NCI-H2171 treated with DMSO at 0.1 percent for 48 hours (cell line): ENCODE results near the gene NEURL2.
"Not testable (repeated sequence)": the region's sequence is repeated elsewhere in the genome, so short reads cannot be mapped to it uniquely, and the experiment has no call there.

Experiments used
- DNase-seq: peaks from one replicate; lab custom pipeline; 2025; lab: John Stamatoyannopoulos, UW

Gene NEURL2

DNA sequence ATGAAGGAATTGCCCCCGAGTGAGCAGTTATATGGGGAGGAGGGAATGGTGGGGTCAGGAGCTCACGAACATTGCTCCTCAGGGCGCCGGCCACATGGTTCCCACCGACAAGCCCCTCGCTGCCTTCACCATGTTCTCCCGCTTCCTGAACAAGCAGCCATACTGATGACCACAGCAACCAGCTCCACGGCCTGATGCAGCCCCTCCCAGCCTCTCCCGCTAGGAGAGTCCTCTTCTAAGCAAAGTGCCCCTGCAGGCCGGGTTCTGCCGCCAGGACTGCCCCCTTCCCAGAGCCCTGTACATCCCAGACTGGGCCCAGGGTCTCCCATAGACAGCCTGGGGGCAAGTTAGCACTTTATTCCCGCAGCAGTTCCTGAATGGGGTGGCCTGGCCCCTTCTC is 7.3 kb upstream of the NEURL2 start:
- DNase-seq, result no peak

DNA sequence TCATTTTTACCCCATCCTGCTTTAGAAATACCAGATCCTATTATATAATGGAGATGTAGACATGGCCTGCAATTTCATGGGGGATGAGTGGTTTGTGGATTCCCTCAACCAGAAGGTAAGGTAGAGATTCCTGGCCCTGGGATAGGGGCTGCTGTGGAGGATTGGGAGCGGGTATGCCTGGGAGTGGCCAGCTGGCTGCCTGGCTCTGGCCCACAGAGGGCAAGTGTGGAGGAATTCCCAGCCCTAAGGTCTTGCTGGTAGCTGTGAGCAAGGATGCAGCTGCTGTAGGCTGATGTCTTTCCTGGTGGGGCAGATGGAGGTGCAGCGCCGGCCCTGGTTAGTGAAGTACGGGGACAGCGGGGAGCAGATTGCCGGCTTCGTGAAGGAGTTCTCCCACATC is 6.7 kb upstream of the NEURL2 start:
- no peak for DNase-seq

DNA sequence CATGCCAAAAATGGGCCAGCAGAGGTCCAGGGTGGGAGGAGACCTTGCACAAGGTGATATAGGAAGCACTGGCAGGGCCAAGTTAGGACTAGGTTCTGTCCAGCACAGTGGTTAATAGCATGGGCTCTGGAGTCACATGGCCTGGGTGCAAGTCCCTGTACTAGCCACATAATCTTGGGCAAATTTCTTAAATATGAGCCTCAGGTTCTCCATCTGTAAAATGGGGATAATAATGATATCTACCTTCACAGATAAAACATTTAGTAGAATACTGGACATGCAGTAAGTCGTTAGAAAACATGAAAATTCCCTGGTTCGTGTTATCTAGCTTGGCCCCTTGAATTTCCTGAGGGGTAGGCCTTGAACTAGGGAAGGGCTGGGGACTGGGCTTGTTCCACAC is 6.3 kb upstream of the NEURL2 start:
- no peak for DNase-seq

DNA sequence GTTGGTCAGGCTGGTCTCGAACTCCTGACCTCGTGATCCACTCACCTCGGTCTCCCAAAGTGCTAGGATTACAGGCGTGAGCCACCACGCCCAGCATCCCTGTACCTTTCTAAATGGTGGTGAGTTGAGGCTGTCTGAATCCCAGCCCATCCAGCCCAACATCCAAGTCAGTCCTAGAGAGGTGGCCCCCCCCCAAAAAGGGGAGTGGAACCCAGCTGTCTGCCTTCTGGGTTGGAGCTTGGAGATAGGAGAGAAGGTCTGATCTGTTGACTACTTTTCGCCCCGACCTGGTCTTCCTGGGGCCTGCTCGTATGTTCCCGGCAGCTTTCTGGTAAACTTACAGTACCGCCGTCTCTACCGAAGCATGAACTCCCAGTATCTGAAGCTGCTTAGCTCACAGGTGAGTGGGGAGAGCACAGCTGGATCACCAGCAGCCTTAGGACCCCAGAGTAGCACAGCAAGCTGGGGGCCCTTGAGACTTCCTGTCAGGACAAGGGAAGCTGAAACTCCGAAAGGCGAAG is 5.7 kb upstream of the NEURL2 start:
- DNase-seq, result no peak

DNA sequence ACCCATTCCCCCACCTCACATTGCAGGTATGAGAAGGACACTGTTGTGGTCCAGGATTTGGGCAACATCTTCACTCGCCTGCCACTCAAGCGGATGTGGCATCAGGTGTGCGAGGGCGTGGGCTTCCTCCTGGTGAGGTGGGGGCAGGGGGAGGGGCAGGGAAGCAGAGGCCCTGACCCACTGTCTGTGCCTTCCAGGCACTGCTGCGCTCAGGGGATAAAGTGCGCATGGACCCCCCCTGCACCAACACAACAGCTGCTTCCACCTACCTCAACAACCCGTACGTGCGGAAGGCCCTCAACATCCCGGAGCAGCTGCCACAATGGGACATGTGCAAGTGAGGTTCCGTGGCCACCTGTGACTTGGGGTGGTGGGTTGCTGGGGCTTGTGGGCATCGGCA is 3.8 kb upstream of the NEURL2 start:
- no peak for DNase-seq

DNA sequence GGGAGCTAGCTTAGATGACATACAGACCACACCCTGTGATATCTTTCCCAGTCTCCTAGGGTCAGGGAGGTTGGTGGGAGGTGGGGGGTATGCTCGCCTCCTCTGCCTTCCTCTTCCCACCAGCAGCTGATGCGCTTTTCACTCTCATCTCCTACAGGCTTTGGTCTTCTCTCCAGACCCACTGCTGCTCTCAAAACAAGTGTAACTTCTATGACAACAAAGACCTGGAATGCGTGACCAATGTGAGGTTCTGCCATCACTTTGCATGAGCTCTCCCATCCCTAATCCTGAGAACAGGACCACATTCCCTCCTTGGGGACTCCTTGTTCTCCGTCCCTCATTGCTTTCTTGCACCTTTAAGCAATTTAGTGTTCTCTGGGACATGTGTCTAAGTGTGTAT is 2.8 kb upstream of the NEURL2 start:
- no peak for DNase-seq

DNA sequence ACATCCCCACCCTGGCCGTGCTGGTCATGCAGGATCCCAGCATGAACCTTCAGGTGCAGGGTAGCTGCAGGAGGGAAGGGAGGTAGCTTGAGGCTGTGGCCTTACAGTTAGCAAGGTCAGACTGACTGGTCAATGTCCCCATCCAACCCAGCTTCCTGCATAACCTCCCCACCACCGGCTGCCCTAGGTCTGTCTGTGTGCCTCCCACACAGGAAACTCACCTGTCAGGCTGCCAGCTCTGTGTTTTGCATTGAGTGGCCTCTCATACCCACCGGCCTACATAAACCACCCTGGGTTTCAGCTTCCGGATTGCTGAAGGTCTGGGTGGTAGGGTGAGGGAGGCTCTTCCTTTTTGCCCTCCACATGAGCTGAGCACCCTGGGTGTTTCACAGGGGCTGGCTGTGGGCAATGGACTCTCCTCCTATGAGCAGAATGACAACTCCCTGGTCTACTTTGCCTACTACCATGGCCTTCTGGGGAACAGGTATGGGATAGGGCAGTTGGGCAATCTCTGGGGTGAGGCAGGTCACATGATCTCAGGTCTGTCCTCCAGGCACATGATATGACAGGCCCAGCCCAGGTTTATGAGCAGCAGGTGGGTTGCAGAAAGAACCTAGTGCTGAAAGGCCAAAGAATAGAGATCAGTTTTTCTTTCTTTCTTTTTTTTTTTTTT is 2.0 kb upstream of the NEURL2 start:
- no peak for DNase-seq

DNA sequence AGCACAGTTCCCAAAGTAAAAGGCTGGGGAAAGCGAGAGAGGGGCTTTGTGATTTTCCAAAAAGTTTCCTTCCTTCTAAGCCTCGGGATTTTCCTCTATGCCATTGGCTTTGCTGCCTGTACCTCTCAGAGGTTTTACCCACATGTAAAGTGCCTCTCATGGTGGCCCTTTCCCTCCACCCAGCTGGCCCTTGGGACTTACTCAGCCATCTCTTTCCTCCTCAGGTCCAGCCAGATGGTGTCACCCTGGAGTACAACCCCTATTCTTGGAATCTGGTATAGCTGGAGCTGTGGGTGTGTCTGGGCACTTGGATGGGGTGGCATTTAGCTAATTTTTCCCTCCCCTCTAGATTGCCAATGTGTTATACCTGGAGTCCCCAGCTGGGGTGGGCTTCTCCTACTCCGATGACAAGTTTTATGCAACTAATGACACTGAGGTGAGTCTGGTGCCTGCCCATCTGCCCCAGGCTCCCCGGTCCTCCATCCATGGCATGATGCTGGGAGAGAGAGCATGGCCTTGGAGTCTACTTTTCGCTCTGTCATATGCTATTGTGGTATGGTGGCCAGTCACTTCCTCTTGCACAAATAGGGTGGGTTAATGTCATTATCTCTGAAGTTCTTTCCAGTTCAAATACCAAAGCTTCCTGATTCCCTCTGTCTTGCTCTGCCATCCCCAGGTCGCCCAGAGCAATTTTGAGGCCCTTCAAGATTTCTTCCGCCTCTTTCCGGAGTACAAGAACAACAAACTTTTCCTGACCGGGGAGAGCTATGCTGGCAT is 1.2 kb upstream of the NEURL2 start:
- DNase-seq, result no peak

DNA sequence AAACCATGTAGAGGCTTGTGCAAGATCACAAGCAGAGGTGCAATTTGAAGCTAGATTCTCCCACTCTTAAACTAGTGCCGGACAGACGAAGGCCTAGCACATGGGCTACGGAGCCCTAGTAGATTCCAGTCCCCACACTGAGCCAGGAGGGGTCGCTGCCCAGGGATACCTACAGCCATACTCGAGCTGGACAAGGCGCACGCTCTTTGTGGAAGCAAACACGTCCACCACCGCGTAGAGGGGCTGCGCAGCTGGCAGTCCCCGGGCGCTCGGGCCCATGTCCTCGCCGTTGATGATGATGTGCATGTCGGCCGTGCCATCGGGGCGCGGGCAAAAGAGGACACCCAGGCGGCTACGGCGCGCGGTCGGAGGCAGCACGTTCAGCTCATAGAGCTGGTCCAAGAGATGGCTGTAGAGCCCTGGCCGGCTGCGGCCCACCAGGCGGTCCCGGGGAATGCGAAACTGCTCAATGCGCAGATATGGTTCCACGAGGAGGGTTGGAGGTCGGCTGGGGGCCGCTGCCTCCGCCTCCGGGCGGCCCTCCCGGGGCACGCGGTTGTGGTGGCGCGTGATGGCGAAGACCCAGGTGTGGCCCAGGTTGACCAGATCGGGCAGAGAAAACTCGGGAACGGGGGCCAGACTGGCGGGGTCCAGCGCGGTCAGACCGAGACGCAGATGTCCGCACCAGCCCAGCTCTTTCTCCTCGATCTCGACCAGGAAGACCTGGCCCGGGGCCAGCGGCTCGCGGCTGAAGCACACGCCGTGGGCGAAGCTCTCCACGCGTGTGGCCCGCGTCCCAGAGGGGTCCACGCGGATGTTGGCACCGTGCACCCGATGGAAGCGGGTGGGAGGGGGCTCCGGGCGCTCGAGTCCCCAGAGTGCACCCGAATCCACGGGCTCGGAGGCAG is 677 bp downstream of the NEURL2 start:
- peak; percentile 39 for DNase-seq

DNA sequence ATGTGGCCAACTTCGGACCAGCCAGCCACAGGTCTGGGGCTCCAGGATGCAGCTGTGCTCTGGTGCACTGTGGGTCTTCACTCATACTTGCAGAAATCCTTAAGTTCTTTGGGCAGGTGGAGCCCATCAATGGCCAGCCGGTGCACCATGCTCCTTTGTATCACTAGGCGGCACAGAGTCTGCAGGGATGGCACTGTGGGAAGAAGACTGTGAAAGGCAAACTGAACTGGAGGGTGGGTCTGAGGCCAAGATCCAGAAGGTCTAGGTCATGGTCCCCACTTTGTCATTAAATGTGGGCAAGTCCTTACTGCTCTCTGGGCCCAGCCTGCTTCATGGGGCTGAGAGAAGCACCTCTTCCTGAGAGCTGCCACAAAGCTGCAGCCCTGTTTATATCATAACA is 2.3 kb downstream of the NEURL2 start:
- DNase-seq, result no peak

DNA sequence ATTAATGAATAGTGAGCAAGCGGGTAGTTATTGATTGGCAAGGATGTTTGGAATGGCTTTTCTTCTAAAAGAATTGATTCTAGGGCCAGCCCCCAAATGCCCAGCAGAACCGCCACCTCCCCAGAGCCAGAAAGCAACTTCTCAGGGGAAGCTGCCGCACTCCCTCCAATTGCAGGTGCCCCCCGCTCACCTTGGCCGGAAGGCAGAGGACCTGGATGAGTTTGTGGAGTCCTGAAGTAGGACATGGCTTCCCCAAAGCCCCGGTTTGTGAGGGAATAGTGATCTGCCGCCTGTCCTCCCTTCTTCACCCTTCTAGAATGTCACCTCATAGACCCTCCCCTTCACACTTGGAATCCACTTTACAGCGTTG is 3.7 kb downstream of the NEURL2 start, which contains the start of gene SPATA25:
SPATA25 (minus strand) TSS at position 277 of the 370 bp plus-strand sequence; CDS start at position 245, 32 bp downstream.
- DNase-seq, result no peak

DNA sequence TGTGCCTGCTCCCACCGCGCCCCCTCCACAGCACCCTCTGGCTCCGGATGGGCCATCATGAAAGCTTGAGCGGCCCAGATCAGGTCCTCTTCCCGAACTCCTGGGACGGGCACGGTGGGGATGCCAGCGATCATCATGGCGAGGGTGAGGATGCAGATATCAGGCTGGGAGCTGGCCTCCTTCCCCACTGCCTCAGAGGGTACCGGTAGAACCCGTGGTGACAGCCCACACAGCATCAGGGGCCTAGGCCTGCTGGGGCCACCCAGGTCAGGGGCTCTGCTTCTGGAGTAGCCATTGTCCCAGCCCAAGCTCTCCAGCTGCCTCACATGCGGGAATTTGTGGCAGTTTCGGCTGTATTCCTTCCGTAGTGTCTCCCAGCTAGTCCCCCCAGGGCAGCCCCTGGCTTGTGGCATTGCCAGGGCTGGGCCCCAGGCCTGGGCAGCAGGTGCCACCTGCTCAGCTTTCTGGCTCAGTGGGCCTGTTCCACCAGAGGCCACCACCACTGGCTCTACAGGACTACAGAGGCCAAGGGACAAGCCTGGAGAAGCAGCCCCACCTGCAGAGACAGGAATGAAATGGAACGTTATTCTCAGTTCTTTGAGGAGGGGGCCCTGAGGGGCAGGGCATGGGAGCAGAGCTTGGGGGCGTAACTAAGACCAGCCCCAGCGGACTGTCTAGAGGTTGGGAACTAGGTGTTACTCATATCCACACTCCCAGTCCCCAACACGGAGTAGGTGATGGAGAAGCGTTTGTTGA is 4.2 kb downstream of the NEURL2 start:
- no peak for DNase-seq

DNA sequence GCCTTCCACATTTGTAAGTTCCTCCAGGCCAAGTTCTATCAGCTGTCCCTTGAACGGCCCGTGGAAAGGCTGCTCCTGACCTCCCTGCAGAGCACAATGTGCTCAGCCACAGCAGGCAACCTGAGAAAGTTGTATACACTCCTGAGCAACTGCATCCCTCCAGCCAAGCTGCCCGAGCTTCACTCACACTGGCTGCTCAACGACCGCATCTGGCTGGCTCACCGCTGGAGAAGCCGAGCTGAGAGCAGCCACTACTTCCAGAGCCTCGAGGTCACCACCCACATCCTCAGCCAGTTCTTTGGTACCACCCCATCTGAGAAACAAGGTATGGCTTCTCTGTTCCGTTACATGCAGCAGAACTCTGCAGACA is 7.9 kb downstream of the NEURL2 start:
- DNase-seq, result no peak

DNA sequence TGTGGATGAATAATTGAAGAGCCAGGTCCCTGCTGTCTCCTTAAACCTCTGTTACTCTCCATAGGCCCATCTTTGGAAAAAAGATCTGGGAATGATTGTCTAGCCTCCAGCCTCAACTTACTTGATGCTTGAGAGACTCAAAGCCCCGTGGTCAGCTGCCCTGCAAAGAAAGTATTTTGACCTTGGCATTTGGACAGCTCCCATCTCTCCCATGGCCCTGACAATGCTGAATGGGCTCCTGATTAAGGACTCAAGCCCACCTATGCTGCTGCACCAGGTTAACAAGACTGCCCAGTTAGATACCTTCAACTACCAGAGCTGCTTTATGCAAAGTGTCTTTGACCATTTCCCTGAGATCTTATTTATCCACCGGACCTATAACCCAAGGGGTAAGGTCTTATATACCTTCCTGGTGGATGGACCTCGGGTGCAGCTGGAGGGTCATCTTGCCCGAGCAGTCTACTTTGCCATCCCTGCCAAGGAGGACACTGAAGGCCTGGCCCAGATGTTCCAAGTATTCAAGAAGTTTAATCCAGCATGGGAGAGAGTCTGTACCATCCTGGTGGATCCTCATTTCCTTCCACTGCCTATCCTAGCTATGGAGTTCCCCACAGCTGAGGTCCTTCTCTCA is 8.4 kb downstream of the NEURL2 start:
- DNase-seq, result no peak

DNA sequence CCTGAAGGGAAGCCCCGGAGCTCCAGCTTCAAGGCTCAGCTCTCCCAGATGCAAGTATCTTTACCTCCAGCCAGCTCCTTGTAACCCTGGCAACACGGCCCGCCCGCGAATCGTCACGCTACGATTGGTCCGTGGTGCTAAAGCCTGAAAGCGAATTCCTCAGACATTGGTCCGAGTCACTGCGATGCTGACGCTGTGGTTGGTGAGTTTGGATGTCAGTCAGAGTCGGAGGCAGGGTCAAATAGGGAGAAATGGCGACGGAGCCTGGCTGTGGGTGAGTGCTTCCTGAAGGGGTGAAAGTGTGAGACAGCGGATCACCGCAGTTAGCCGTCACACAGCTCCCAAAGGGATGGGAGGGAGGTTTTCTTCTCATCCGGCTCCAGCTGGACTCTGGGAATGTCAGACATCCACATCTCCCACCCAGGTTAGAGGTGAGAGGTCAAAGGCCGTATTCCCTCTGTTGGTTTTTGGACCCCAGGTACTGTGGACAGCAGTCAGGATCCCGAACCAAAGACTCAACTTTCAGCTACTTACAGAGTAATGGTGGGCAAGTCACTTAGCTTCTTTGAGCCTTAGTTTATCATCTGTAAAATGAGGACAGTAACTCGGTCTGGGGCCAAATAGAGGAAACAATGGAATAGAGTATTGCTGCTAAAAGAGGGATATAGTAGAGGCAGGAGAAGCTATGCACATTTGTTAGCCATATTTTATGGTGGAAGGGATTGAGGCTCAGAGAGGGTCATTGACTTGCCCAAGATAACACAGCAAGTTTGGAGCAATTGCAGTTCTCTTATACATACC is 9.8 kb downstream of the NEURL2 start, which contains the start of gene ZSWIM1:
ZSWIM1 (plus strand) TSS at position 240 of the 801 bp plus-strand sequence. CDS start 1,366 bp downstream, outside the sequence.
- peak; percentile 99 for DNase-seq

DNA sequence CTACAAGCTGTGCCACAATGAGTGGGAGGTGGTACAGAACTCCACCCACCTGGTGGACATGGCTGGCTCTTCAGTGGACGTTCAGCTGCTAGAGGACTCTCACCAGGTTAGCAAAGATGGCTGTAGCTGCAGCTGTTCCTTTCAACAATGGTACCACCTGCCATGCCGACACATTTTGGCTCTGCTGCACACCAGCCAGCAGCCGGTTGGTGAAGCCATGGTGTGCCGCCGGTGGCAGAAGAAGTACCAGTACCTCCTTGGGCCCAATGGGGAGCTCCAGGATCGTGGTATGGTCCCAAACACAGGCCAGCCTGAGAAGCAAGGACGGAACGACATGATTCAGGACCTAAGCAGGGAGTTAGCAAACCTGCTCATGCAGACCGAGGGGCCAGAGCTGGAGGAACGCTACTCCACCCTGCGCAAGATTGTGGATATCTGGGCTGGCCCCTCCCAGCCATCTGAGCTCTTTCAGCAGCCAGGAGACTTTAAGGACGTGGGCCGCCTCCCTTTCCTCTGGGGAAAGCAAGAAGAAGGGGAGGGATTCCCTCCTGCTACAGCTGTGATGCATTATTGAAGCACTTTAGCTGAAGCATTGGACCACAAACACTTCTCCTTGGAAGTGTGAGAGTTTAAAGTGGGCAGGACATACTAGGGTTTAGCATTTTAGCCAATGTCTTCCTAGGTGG is 12.8 kb downstream of the NEURL2 start:
- no peak for DNase-seq

DNA sequence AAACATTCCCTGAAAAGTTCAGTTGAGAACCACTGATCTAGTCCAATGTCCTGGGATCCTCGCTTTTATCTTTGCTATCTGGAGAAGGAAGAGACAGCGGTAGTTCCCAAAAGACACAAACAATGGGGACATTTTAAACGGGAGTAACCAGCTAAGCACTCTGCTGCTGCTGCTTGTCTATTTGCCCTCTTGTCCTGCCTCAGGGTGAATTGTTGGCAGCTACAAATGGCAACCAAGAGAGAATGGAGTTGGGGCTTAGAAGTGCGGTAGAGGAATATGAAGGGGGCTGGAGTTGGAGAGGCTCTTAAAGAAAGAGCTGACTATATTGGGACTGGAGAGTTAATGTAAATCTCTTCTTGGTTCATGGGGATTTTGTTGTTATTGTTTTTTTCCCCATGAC is 16.4 kb downstream of the NEURL2 start:
- DNase-seq, result no peak

DNA sequence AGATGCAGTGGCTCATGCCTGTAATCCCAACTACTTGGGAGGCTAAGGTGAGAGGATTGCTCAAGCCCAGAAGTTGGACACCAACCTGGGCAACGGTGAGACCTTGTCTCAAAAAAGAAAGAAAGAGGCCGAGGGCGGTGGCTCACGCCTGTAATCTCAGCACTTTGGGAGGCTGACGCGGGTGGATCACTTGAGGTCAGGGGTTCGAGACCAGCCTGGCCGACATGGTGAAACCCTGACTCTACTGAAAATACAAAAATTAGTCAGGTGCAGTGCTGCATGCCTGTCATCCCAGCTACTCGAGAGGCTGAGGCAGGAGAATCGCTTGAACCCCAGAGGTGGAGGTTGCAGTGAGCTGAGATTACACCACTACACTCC is 16.9 kb downstream of the NEURL2 start:
- not testable (repeated sequence) for DNase-seq

DNA sequence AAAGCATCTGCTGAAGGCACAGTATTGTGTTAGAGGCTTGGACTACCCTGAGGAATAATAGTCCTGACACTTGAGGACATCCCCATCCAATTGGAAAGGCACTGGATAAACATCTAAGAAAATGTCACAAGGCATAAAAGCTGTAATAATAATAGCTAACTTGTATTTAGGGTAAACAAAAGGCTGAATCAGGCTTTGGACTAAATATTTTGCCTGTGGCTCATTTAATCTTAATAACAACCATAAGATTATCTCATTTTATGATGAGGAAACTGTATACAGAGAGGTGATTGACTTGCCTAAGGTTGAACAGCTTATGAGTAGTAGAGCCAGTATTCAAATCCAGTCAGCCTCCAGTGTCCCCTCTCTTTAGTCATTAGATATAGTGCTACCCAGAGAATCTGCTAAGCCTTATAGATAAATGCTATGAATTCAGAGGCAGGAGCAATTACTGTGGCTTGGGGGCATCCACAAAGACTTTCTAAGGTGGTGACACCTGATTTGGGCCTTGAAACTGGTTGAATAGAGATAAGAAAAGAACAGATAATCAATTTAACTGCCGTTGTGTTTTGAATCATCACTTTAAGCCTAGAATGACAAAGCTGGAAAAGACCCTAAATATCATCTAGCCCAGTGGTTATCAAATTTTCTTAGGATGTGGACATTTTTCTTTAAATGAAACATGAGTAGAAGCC is 17.5 kb downstream of the NEURL2 start:
- DNase-seq, result no peak
